HEK293 (cell line): Measurements from ENCODE around the gene PBLD.
A peak's percentile ranks its signal among the peaks of the same experiment; 100 is the strongest.

Source experiments
- CTCF ChIA-PET: fragments of 350-600 bp; formaldehyde crosslinking; extraction: SDS; loops from one replicate; lab custom pipeline; 2021; ENCODE audit warnings: antibody characterized with exemption; lab: Yijun Ruan, JAX
- POLR2A ChIA-PET: fragments of 300-600 bp; formaldehyde crosslinking; extraction: SDS; loops from one replicate; lab custom pipeline; 2020; ENCODE audit warnings: antibody characterized with exemption, inconsistent platforms; lab: Yijun Ruan, JAX
- H3K27ac ChIP-seq: fragments of 200-500 bp; sonication (Bioruptor generic); 2 replicates; pipeline ENCODE4 v1.5.1; 2014; ENCODE audit warnings: low read depth, low read length, control low read depth, inconsistent platforms; ENCODE audit errors: extremely low read depth
- H3K36me3 ChIP-seq, 2 experiments: fragments of 200-500 bp in 1 of 2; sonication (Bioruptor generic) in 1 of 2; 1 replicate in 1 of 2; 2 replicates in 1 of 2; pipeline ENCODE4 v1.5.1; 2014 to 2017; ENCODE audit warnings: inconsistent platforms in 2 of 2, low read length in 2 of 2; ENCODE audit not compliant: control insufficient read depth in 2 of 2, insufficient read depth in 1 of 2
- H3K4me1 ChIP-seq: fragments of 200-500 bp; sonication (Bioruptor generic); 2 replicates; pipeline ENCODE4 v1.5.1; 2014; ENCODE audit warnings: mild to moderate bottlenecking, low read length, inconsistent platforms; ENCODE audit not compliant: control insufficient read depth, insufficient read depth
- H3K4me3 ChIP-seq: 2 replicates; pipeline ENCODE4 v1.5.1; 2011; ENCODE audit warnings: low read depth, mild to moderate bottlenecking, control low read depth, low read length, moderate library complexity
- H3K9me3 ChIP-seq: fragments of 200-500 bp; sonication (Bioruptor generic); 2 replicates; pipeline ENCODE4 v1.5.1; 2014; ENCODE audit warnings: low read depth, low read length, inconsistent platforms; ENCODE audit not compliant: control insufficient read depth, insufficient read depth
- EGR2 ChIP-seq: fragments of 450-650 bp; formaldehyde crosslinking; IDR thresholded peaks from 2 replicates; pipeline ENCODE4 v1.5.1; 2016; ENCODE audit warnings: low read depth, missing biosample characterization, missing genetic modification characterization
- HOXD13 ChIP-seq: sonication (generic); formaldehyde crosslinking; IDR thresholded peaks from 2 replicates; pipeline ENCODE4 v1.8.0; 2022; ENCODE audit warnings: missing genetic modification reagents, borderline replicate concordance
- SCRT2 ChIP-seq: fragments of 450-650 bp; formaldehyde crosslinking; IDR thresholded peaks from 2 replicates; pipeline ENCODE4 v1.5.1; 2016; ENCODE audit warnings: missing biosample characterization, missing genetic modification characterization
- ZNF10 ChIP-seq: fragments of 450-650 bp; formaldehyde crosslinking; IDR thresholded peaks from 2 replicates; pipeline ENCODE4 v1.5.1; 2017; ENCODE audit warnings: missing biosample characterization, missing genetic modification characterization
- ZNF114 ChIP-seq: fragments of 450-650 bp; formaldehyde crosslinking; IDR thresholded peaks from 2 replicates; pipeline ENCODE4 v1.5.0; 2017; ENCODE audit warnings: missing biosample characterization, missing genetic modification characterization
- ZNF121 ChIP-seq: fragments of 450-650 bp; formaldehyde crosslinking; IDR thresholded peaks from 2 replicates; pipeline ENCODE4 v1.5.1; 2016; ENCODE audit warnings: missing biosample characterization, missing genetic modification characterization
- ZNF140 ChIP-seq: fragments of 450-650 bp; formaldehyde crosslinking; IDR thresholded peaks from 2 replicates; pipeline ENCODE4 v1.5.1; 2016; ENCODE audit warnings: missing biosample characterization, missing genetic modification characterization
- ZNF221 ChIP-seq: fragments of 450-650 bp; formaldehyde crosslinking; IDR thresholded peaks from 2 replicates; pipeline ENCODE4 v1.5.1; 2017; ENCODE audit warnings: missing biosample characterization, missing genetic modification characterization, borderline replicate concordance
- ZNF26 ChIP-seq: fragments of 450-650 bp; formaldehyde crosslinking; IDR thresholded peaks from 2 replicates; pipeline ENCODE4 v1.5.1; 2016; ENCODE audit warnings: missing biosample characterization, missing genetic modification characterization
- ZNF518A ChIP-seq: fragments of 450-650 bp; formaldehyde crosslinking; conservative IDR thresholded peaks from 2 replicates; pipeline ENCODE4 v1.5.1; 2016; ENCODE audit warnings: low read depth, missing biosample characterization, missing genetic modification characterization
- ZNF654 ChIP-seq: fragments of 450-650 bp; formaldehyde crosslinking; IDR thresholded peaks from 2 replicates; pipeline ENCODE4 v1.5.1; 2016; ENCODE audit warnings: low read depth, missing biosample characterization, missing genetic modification characterization

PBLD gene

GRCh38 chr10:68302871-68303270 lies 29.9 kb downstream of the PBLD start (continued):
- TF ChIP-seq ZNF518A (peak; percentile 62), ZNF140 (tag by site-specific recombination) (peak; percentile 24; the same call in 1 of the 2 replicates)

GRCh38 chr10:68302503-68302823 lies 30.3 kb downstream of the PBLD start:
- Histone ChIP-seq H3K9me3 (no peaks in the 10 kb centered on the region), H3K27ac (no peak overlapping the region)
- POLR2A ChIA-PET, result interaction anchor here (1.1 kb wide), 1 partner anchor 30 kb away, joined by 3 read pairs; the partner anchor contains the start of genes HNRNPH3 and PBLD

GRCh38 chr10:68301790-68302502 lies 30.8 kb downstream of the PBLD start:
- no peaks in the 10 kb centered on the region for H3K4me1 ChIP-seq
- TF ChIP-seq ZNF654 (tag by site-specific recombination) (peak; percentile 89), ZNF10 (tag by site-specific recombination) (peak; percentile 98), ZNF221 (no peak)
- no peaks in the 10 kb centered on the region for H3K36me3 ChIP-seq
- CTCF ChIA-PET, result interaction anchor here (0.5 to 3.6 kb wide), 24 partner anchors 8 to 604 kb away, joined by 3 to 73 read pairs (median 4); no protein-coding TSS in a partner anchor
- no peak overlapping the region for H3K27ac ChIP-seq
- H3K9me3 ChIP-seq, result no peaks in the 10 kb centered on the region
- no peak overlapping the region for H3K4me3 ChIP-seq
- POLR2A ChIA-PET, result interaction anchor here (1.1 kb wide), 1 partner anchor 30 kb away, joined by 3 read pairs; the partner anchor contains the start of genes HNRNPH3 and PBLD

More at GRCh38 chr10:68302503-68302823, 30.3 kb downstream of the PBLD start:
- Histone ChIP-seq H3K4me3 (no peak overlapping the region), H3K36me3 (no peaks in the 10 kb centered on the region), H3K4me1 (no peaks in the 10 kb centered on the region)
- TF ChIP-seq ZNF121 (tag by site-specific recombination), result peak; percentile 94
- no peak for TF ChIP-seq HOXD13
- CTCF ChIA-PET, result interaction anchor here (0.6 to 3.6 kb wide), 21 partner anchors 10 to 605 kb away, joined by 3 to 73 read pairs (median 4); no protein-coding TSS in a partner anchor

- TF ChIP-seq ZNF114 (tag by site-specific recombination) (no peak), EGR2 (tag by site-specific recombination) (no peak), ZNF26 (tag by site-specific recombination) (no peak), SCRT2 (peak; percentile 43; the same call in 1 of the 2 replicates)
- Histone ChIP-seq H3K9me3 (no peaks in the 10 kb centered on the region), H3K27ac (no peak overlapping the region), H3K36me3 (no peaks in the 10 kb centered on the region), H3K4me3 (no peak overlapping the region), H3K4me1 (no peaks in the 10 kb centered on the region)
- ChIA-PET CTCF (interaction anchor here (0.5 to 3.6 kb wide), 24 partner anchors 8 to 604 kb away, joined by 3 to 73 read pairs (median 4); partner anchors contain the start of gene DNAJC12), POLR2A (interaction anchor here (1.1 kb wide), 1 partner anchor 31 kb away, joined by 3 read pairs; the partner anchor contains the start of genes HNRNPH3 and PBLD)
Measured at GRCh38 chr10:68301301-68301700, 31.4 kb downstream of the PBLD start.
